ENCODE results near the gene MYH11.
A peak's percentile ranks its signal among the peaks of the same experiment; 100 is the strongest.

Gene MYH11

DNA sequence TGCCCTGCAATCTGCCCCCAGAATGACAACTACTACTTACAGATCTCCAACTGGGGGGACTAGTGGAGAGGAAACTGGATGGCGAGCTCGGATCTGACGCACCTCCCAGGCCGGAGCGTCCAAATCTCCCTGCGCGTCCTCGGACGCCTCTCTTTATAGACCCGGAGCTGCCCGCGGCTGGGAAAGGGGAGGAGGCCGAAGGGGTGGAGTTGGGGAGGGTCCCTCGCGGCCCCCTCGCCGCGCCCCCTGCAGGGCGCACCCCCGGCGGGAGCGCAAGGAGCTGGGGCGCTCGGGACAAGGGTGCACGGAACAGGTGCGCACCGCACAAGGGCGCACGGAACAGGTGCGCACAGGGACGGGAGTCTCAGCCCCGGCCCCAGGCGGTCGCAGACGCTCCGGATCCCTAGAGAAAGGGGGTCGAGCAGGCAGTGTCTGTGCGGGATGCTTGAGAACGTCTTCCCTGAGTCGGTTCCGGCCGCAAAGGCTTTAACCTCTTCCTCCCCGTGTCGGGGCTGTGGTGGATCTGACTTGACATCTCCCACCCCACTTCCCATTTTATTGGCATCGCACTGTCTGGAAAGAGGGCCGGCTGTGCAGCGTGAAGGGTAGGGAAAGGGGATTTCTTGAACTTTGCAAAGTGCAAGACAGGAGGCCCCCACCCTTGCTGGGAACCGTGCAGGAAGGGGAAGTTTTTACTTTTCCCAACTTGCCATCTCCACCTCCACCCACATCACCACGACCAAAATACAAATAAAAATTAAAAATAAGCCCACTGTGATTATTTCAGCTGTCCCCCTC, at the start of gene MYH11:
TSS of gene MYH11 (minus strand) at position 128 of the 798 bp plus-strand sequence. CDS start 18,776 bp downstream, outside the sequence.
- no peak for DNase-seq (ENCODE audit: low read depth in 1 of 2, low spot score in 1 of 2)

DNA sequence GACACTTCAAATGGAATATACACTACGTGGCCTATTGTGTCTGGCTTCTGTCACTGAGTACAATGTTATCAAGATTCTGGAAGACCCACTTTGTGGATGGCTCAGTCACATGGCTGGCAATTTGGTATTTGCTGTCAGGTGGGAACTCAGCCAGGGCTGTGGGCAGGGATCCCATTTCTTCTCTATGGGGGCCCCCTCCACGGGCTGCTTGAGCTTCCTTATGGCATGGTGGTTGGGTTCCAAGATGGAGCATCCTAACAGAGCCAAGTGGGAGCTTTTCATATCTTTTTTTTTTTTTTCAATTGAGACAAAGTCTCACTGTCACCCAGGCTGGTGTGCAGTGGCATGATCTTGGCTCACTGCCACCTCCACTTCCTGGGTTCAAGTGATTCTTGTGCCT, 49.6 kb upstream of the MYH11 start:
- DNase-seq (ENCODE audit: low read depth in 1 of 2, low spot score in 1 of 2) = no peak

DNA sequence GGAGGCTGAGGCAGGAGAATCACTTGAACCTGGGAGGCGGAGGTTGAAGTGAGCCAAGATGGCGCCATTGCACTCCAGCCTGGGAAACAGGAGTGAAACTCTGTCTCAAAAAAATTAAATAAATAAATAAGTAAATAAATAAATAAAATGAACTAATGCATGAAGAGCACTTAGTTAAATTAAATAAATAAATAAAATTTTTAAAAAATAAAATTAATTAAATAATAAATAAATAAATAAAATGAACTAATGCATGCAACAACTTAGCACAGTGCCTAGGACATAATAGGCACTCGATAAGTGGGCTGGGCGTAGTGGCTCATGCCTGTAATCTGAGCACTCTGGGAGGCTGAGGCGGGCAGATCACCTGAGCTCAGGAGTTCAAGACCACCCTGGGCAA, 47.1 kb upstream of the MYH11 start:
- no peak for DNase-seq (ENCODE audit: low read depth in 1 of 2, low spot score in 1 of 2)

DNA sequence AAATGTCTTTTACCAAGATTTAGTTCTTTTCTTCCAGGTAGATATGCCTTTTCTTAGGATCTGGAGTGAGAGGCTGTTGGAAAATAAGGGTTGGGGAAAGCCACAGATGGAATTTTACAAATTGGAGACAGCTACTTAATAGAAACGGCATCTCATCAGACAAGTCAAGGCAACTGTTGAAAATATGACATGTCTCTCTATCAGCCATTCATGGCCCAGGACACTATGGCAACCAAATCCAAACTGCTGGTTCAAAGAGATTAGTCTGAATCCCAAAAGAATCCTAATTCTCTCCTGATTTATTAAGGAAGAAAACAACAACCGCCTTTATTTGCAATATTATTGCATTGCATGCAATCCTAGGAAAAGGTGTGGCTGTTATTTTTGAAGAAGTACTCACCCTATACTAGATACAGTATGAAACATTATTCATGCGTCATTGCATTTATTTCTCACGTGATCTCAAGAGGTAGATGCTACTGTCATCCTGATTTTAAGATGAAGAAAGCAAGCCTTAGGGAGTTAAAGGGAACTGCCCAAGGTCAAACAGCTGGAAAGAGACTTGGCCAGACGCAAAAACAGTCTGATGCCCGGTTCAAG, 44.2 kb upstream of the MYH11 start:
- no peak for DNase-seq (ENCODE audit: low read depth in 1 of 2, low spot score in 1 of 2)

DNA sequence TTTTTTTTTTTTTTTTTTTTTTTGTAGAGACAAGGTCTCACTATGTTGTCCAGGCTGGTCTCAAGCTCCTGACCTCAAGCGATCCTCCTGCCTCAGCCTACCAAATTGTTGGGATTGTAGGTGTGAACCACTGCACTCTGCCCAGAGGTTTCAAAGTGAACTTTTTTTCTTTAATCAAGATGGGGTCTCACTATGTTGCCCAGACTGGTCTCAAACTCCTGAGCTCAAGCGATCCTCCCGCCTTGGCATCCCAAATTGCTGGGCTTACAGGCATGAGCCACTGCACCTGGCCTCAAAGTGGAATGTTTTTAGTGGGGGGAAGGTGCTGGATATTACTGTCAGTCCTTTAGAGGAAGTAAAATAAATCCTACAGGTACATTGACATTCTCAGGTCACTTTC, 43.5 kb upstream of the MYH11 start:
- no peak for DNase-seq (ENCODE audit: low read depth in 1 of 2, low spot score in 1 of 2)

DNA sequence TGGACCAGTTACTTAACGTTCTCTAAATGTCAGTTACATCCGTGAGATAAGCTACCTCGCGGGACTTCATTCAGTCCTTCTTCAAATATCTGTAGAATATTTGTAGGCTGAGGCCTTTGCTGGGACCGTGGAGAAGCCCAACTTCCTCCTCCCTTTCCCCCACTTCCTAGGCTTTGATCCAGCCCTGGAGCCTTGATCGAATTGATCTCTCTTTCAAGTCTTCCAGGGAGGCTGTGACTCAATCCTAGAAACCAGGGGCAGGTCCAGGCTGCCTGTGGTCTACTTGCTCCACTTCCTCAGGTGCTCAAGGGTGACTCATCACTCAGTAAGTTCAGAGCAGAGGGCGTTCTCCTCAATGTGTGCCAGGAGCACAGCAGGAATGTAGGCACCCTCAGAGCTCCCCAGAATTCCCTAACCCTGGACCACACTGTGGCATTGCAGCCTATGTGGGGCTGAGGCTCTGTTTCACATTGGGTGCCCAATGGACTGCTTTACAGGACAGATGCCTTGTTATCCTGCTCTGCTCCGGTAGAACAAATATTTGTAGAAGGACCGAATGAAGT, 42.8 kb upstream of the MYH11 start:
- DNase-seq (ENCODE audit: low read depth in 1 of 2, low spot score in 1 of 2) = no peak

DNA sequence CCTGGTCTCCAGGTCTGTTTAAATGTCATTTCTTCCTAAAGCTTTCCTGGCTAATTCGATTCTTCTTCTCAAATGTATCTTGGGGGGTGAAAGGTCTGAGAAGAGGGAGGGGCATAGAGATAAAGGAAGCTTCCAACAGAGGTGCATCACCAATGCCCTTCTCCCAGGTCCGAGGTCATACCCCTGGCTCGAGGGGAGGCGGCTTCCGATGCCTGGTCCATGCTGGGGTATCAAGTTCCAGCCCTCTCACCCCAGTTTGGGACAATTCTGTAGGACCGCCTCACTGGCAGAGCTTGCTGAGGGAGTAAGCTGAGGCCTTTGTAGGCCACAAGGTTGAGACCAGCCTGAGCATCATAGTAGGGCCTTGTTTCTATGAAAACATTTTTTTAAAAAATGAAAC, 41.8 kb upstream of the MYH11 start:
- no peak for DNase-seq (ENCODE audit: low read depth in 1 of 2, low spot score in 1 of 2)

DNA sequence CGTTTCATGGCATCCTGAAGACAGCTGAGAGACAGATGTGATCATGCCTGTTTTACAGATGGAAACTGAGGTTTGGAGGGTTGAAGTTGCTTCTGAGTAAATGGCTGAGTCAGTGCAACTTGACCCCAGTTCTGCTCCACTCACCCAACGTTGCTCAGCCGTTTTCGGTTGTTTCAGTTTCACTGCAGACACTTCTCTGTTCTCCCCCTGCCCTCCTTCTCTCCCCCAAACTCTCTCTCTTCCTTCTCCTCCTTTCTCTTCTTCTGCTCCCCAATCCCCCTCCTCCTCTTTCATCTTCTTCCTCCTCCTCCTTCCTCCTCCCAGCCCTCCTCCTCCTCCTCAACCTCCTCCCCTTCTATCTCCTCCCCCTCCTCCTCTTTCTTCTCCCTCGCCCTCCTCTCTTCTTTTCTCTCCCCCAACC, 41.0 kb upstream of the MYH11 start:
- DNase-seq (ENCODE audit: low read depth in 1 of 2, low spot score in 1 of 2) = no peak

DNA sequence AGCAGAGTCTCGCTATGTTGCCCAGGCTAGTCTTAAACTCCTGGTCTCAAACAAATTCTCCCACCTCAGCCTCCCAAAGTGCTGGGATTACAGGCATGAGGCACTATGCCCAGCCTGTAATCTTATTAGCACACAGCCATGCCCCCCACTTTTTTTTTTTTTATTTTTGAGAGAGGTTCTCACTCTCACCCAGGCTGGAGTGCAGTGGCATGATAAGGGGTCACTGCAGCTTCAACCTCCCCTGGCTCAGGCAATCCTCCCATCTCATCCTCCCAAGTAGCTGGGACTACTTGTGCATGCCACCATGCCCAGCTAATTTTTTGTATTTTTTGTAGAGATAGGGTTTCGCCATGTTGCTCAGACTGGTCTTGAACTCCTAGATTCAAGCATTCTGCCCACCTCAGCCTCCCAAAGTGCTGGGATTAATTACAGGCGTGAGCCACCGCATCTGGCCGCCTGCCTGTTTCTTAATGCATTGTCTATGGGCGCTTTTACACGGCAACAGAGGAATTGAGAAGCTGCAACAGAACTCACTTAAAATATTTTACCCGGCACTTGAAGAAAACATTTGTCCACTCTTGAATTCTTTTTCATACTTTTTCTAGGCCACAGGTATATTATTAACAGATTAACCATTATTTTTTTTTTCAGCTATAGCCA, 40.4 kb upstream of the MYH11 start:
- no peak for DNase-seq (ENCODE audit: low read depth in 1 of 2, low spot score in 1 of 2)

DNA sequence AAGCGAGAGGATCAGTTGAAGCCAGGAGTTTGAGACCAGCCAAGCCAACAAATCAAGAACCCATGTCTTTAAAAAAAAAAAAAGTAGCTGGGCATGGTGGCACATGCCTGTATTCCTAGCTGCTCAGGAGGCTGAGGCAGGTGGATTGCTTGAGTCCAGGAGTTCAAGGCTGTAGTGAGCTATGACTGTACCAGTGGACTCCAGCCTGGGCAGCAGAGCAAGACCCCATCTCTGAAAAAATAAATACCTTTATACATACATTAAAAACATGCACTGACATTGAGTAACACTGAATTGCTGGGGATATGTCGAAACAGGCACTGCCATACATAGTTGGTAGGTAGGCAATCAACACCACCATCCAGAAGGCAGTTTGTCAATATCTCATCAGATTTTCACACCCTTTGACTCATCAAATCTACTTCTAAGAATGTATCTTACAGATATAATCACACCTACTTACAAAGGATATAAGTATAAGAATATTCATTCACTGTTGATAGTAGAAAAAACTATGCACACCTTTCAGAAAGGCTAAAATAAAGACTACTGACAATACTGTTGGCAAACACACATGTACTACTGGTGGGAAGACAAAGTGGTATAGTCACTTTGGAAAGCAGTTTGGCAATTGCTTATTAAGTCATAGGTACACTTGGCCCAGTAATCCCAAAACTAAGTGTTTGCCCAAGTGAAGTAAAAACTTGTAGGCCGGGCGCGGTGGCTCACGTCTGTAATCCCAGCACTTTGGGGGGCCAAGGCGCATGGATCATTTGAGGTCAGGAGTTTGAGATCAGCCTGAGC, 37.9 kb upstream of the MYH11 start:
- no peak for DNase-seq (ENCODE audit: low read depth in 1 of 2, low spot score in 1 of 2)

DNA sequence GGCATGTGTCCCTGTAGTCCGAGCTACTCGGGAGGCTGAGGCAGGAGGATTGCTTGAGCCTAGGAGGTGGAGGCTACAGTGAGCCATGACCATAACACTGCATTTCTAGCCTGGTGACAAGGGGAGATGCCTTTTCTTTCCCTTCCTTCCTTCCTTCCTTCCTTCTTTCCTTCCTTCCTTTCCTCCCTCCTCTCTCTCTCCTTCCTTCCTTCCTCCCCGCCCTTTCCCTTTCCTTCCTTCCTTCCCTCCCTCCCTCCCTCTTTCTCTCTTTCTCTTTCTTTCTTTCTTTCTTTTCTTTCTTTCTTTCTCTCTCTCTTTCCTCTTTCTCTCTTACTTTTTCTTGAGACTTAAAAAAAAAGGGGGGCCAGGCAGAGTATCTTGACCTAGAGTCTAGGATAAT, 34.7 kb upstream of the MYH11 start:
- DNase-seq (ENCODE audit: low read depth in 1 of 2, low spot score in 1 of 2) = no peak

DNA sequence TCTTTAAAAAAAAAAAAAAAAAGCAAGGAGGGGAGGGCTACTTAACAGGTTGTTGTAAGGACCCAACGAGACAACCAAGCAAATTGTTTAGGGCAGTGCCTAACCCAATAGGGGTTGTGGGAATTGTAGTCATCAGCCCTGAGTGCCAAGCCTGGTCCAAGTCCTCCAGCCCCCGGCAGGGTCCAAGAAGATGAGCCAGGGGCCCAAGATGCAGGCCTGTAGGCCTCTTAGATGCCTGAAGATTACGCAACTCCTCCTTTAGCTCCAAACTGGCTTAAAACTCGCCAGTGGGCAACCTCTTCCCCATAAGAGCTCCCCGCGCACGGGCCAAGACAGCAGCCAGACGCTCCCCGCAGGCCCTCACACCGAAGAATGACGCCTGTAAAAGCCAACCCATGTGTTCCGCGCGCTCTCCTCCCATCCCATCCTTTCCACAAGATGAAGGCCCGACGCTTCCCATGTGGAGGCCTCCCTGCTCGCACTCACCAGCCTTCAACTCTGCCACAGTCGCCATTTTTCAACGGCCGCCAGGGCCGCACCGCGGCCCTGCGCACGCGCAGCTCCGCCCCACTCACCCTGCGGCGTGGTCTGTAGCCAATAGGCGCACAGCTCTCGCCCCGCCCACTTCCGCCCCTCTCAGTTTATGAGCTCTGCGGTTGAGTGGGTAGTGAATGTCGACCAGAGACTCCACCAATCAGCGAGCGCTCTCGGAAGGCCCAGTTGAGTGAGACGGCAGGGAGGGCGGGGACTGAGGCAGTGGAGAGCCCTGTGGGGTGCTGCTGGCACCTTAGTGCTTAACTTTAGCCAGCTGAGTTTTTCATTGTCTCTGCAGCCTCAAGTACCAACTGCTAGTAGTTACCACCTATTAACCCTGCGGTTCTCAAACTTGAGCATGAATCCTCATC, 31.5 kb upstream of the MYH11 start, which contains the start of gene CEP20:
TSS of gene CEP20 (minus strand) at position 532 of the 905 bp plus-strand sequence. CDS start at position 514, 18 bp downstream.
- DNase-seq (ENCODE audit: low read depth in 1 of 2, low spot score in 1 of 2) = peak; percentile 99 to 100

DNA sequence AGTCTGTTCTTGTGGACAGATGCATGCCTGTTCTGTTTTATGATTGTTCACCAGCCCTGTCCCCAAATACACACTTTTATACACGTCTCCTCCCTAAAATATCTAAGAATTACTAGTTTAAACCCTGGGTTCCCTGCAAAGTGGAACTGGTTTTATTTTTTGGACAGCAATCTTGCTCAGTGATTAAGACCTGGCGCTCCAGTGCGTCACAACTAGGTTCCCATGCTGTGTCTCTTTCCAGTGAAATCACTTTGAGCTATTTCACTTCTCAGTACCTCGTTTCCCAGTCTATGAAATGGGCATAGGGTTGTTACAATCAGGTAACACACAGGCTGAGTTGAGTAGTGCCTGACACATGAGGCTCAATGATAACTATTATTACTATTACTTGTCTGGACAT, 30.5 kb upstream of the MYH11 start:
- no peak for DNase-seq (ENCODE audit: low read depth in 1 of 2, low spot score in 1 of 2)

DNA sequence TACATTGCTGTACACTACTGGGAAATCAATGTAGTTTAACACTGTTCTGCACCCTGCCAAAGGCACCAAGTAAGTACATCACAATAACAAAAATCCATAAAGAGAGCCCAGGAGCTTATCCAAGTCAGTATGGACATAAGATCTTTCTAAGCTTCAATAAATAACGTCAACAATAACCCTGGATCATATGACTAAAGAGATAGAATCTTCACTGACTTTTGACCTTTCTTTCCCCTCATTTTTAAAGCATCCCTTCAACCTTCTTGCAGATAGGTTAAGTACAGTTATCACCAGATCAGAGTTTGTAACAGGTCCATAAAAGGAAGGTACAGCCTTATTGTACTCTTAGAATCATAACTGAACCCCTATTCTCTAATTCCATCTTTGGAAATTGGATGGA, 29.2 kb upstream of the MYH11 start:
- DNase-seq (ENCODE audit: low read depth in 1 of 2, low spot score in 1 of 2) = no peak

DNA sequence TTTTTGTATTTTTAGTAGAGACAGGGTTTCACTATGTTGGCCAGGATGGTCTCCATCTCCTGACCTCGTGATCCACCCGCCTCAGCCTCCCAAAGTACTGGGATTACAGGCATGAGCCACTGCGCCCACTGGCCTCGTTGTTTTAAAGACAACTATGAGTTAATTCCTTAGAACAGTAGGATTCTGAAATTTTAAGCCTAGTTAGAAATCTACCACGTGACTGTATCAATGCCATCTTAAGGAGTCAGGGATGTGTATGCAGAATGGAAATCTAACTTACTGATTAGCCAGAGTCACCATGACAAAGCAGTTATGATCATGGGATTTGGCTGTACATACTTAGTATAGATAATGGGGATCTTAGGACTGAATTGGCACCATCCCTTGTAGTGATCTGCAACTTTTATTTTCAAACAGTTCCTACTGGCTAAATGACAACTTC, 28.8 kb upstream of the MYH11 start:
- DNase-seq (ENCODE audit: low read depth in 1 of 2, low spot score in 1 of 2) = no peak

DNA sequence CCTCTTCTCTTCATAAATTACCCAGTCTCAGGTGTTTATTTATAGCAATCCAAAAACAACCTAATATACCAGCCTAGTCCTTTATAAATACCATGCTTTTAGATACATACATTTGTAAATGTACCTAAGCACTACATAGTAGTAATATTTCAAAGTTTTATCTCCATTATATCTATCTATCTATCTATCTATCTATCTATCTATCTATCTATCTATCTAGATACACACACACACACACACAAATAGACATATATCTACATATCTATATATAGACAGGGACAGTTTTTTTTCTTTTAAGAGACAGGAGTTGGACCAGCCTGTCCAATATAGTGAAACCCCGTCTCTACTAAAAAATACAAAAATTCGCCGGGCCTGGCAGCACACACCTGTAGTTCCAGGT, 25.7 kb upstream of the MYH11 start:
- DNase-seq (ENCODE audit: low read depth in 1 of 2, low spot score in 1 of 2) = no peak

DNA sequence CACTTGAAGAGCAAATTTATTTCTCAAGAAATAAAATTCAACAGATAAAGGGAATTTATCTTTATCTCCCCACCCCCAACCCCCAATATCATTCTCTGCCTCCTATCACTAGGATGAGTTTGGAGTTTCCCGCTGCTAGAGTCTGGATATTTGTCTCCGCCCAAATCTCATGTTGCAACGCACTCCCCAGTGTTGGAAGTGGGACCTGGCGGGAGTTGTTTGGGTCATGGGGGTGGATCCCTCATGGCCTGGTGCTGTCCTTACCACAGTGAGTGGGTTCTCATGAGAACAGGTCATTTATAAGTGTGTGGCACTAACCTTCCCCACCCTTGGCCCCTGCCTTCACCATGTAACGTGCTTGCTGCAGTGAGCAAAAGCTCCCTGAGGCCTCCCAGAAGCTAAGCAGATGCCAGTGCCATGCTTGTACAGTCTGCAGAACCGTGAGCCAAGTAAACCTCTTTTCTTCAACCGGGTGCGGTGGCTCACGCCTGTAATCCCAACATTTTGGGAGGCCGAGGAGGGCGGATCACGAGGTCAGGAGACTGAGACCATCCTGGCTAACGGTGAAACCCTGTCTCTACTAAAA, 25.1 kb upstream of the MYH11 start:
- DNase-seq (ENCODE audit: low read depth in 1 of 2, low spot score in 1 of 2) = no peak

DNA sequence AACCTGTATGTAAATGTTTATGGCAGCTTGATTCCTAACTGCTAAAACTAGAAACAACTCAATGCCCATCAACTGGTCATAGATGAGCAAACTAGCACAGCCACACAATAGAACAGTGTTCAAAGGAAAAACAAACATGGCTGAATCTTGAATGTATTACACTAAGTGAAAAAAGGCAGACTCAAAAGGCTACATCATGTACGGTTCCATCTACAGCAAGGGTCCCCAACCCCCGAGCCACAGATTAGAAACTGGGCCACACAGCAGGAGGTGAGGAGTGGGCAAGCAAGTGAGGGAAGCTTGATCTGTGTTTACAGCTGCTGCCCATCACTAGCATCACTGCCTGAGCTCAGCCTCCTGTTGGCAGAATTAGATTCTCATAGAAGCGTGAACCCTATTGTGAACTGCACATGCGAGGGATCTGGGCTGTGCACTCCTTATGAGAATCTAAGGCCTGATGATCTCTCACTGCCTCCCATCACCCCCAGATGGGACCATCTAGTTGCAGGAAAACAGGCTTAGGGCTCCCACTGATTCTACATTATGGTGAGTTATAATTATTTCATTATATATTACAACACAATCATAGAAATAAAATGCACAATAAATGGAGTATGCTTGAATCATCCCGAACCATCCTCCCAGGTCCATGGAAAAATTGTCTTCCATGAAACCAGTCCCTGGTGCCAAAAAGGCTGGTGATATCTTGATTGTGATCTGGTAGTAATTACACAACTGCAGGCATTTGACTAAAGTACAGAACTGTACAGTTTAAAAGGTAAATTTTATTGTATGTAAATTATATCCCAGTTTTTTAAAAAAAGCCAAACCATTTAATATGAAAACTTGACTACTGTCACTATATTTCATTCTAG, 23.8 kb upstream of the MYH11 start:
- no peak for DNase-seq (ENCODE audit: low read depth in 1 of 2, low spot score in 1 of 2)

All from activated T-helper 1 cell treated with anti-CD3 and anti-CD28 coated beads, Interleukin-2, amount 50 U/mL, for 16 hours (primary cell).